Measurements from ENCODE around the gene VTN. TPM values are rescaled to one million over a fixed set of nuclear protein-coding genes. Genes with fewer than 3 reads are reported as not detected.

VTN gene
- under 1 TPM in 1 of 2 experiments, not detected in 1; 0.15 TPM for total RNA-seq

- DNase-seq, result no peak
- peak within 1 kb of the TSS; percentile 77 for H3K27ac Mint-ChIP-seq
- no peaks in the 10 kb centered on the region for H3K27me3 Mint-ChIP-seq
- no peaks in the 10 kb centered on the region for H3K36me3 Mint-ChIP-seq (ENCODE audit: low read depth)
- ChIA-PET POLR2A (interaction anchor here (1.6 to 7.6 kb wide), 5 partner anchors 9 to 35 kb away, joined by 7 to 80 read pairs (median 18); partner anchors contain the start of genes IFT20, POLDIP2 and TNFAIP1), CTCF (interaction anchor here (0.8 to 1.7 kb wide), 2 partner anchors 13 to 528 kb away, joined by 3 to 7 read pairs; partner anchors contain the start of gene POLDIP2)
- peaks cover 23% of the 10 kb centered on the region for H3K4me1 Mint-ChIP-seq
- H3K4me3 Mint-ChIP-seq, result peak within 1 kb of the TSS; percentile 90
- no peaks in the 10 kb centered on the region for H3K9me3 Mint-ChIP-seq
Observed at GRCh38 chr17:28370035-28370743, at the start of gene VTN. VTN (minus strand) TSS chr17:28370307; CDS start chr17:28370203, 104 bp downstream.

DNA sequence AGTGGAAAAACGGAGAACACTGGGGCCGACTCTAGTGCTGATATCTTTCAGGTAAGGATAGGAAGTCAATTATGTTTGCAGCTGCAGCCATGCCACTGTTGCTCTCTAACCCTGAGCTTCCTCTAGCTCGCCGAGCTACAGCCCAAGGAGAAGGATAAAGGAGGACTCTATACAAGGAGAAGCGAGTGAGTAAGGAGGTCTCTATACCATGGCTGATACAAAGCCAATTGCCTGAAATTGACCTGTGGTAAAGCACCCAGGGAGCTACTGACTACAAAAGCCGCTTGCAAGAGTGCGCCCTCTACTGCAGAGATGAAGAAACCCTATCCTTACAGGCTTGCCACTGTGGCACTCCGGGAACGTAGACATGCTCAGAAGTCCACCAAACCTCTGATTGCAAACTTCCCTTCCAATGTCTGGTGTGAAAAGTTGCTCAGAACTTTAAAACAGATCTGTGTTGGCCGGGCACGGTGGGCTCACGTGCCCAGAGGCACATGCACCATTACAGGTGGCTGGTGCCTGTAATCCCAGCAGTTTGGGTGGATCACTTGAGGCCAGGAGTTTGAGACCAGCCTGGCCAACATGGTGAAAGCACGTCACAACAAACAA, 46.7 kb upstream of the VTN start:
- H3K36me3 Mint-ChIP-seq (ENCODE audit: low read depth), result no peaks in the 10 kb centered on the region
- ChIA-PET POLR2A (interaction anchor here (1.5 kb wide), 2 partner anchors 59 to 81 kb away, joined by 4 to 8 read pairs; partner anchors contain the start of genes POLDIP2 and TNFAIP1), CTCF (interaction anchor here (0.5 to 2.0 kb wide), 30 partner anchors 8 to 356 kb away, joined by 3 to 13 read pairs (median 4); partner anchors contain the start of genes IFT20 and TNFAIP1)
- peaks cover 22% of the 10 kb centered on the region for H3K27me3 Mint-ChIP-seq
- H3K4me1 Mint-ChIP-seq, result no peaks in the 10 kb centered on the region
- peak; percentile 62 for DNase-seq
- H3K27ac Mint-ChIP-seq, result no peak overlapping the region
- H3K9me3 Mint-ChIP-seq, result no peaks in the 10 kb centered on the region
- no peak overlapping the region for H3K4me3 Mint-ChIP-seq

DNA sequence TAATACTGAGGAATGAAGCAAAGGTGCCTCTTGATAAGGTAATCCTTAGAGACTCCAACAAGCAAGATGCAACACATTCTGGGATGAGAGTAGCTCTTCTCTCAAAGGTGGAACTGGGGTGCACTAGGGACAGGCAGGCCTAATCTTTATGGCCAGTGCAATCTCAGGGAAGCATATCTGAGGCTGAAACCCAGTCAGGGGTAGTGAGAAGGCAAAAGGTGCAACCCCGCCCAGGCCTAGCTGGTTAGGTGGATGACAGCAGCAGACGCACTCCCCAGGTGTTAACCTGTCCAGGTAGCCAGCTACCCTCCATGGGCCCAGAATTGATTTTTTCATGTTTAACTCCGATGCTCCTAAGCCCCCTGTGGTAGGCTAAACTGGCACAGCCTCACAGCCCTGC, 45.8 kb upstream of the VTN start:
- ChIA-PET CTCF (interaction anchor here (0.9 to 2.0 kb wide), 17 partner anchors 8 to 139 kb away, joined by 3 to 13 read pairs (median 4); partner anchors contain the start of genes IFT20 and TNFAIP1), POLR2A (no interaction called here)
- Mint-ChIP-seq H3K27me3 (peaks cover 24% of the 10 kb centered on the region), H3K27ac (no peak overlapping the region), H3K9me3 (no peaks in the 10 kb centered on the region), H3K36me3 (ENCODE audit: low read depth) (no peaks in the 10 kb centered on the region), H3K4me1 (no peaks in the 10 kb centered on the region), H3K4me3 (no peak overlapping the region)
- DNase-seq, result no peak

DNA sequence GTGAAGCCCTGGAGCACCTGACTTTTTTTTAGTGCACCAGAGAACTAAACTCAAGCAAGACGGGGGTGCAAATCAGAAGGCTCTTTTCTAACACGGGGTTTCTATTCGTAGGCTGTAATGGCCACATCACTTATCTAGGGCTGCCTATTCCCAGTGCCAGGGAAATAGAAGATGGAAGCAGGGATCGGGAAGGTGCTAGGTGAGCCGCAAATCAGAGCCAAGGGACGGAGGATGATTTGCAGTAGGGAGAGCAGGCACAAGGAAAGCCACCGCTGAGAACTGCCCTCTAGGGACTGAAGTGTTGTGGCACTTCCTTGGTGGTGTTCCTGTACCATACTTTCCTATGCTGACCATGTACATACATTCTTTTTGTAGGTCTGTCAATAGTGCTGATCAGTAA, 43.7 kb upstream of the VTN start:
- DNase-seq, result no peak
- CTCF ChIA-PET, result no interaction called here
- no peak overlapping the region for H3K27ac Mint-ChIP-seq
- POLR2A ChIA-PET, result interaction anchor here (1.5 kb wide), 1 partner anchor 27 kb away, joined by 4 read pairs; no protein-coding TSS in a partner anchor
- peaks cover 17% of the 10 kb centered on the region for H3K27me3 Mint-ChIP-seq
- H3K4me3 Mint-ChIP-seq, result no peak overlapping the region
- H3K36me3 Mint-ChIP-seq (ENCODE audit: low read depth), result no peaks in the 10 kb centered on the region
- no peaks in the 10 kb centered on the region for H3K9me3 Mint-ChIP-seq
- no peaks in the 10 kb centered on the region for H3K4me1 Mint-ChIP-seq

DNA sequence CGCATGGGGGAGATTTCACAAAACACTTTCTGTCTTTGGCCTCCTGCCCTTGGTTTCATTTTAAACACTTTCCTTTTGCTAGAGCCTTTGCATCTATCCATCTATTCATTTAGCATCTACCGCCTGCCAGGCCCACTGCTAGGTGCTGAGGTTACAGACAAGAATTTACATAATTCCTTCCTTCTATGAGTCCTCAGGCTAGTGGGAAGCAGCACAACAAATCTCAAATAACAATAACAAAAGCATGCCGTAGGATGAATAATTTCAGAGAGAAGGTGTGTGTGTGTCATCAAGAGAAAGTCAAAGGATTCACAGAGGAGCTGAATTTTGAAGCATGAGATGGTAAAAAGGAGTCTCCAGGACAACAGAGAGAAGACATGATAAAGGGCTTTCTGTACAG, 42.0 kb upstream of the VTN start:
- no peak overlapping the region for H3K4me3 Mint-ChIP-seq
- H3K9me3 Mint-ChIP-seq, result no peaks in the 10 kb centered on the region
- no peak for DNase-seq
- H3K27ac Mint-ChIP-seq, result no peak overlapping the region
- no peaks in the 10 kb centered on the region for H3K36me3 Mint-ChIP-seq (ENCODE audit: low read depth)
- H3K27me3 Mint-ChIP-seq, result peaks cover 24% of the 10 kb centered on the region
- ChIA-PET POLR2A (no interaction called here), CTCF (no interaction called here)
- no peaks in the 10 kb centered on the region for H3K4me1 Mint-ChIP-seq

GRCh38 chr17:28407974-28408306, 37.8 kb upstream of the VTN start:
- POLR2A ChIA-PET, result no interaction called here
- H3K36me3 Mint-ChIP-seq (ENCODE audit: low read depth), result no peaks in the 10 kb centered on the region
- peaks cover 5% of the 10 kb centered on the region for H3K4me1 Mint-ChIP-seq
- H3K4me3 Mint-ChIP-seq, result no peak overlapping the region
- no peaks in the 10 kb centered on the region for H3K9me3 Mint-ChIP-seq
- no peak overlapping the region for H3K27ac Mint-ChIP-seq
- peaks cover 18% of the 10 kb centered on the region for H3K27me3 Mint-ChIP-seq
- no peak for DNase-seq
- CTCF ChIA-PET, result interaction anchor here (1.6 kb wide), 1 partner anchor 8 kb away, joined by 4 read pairs; no protein-coding TSS in a partner anchor

DNA sequence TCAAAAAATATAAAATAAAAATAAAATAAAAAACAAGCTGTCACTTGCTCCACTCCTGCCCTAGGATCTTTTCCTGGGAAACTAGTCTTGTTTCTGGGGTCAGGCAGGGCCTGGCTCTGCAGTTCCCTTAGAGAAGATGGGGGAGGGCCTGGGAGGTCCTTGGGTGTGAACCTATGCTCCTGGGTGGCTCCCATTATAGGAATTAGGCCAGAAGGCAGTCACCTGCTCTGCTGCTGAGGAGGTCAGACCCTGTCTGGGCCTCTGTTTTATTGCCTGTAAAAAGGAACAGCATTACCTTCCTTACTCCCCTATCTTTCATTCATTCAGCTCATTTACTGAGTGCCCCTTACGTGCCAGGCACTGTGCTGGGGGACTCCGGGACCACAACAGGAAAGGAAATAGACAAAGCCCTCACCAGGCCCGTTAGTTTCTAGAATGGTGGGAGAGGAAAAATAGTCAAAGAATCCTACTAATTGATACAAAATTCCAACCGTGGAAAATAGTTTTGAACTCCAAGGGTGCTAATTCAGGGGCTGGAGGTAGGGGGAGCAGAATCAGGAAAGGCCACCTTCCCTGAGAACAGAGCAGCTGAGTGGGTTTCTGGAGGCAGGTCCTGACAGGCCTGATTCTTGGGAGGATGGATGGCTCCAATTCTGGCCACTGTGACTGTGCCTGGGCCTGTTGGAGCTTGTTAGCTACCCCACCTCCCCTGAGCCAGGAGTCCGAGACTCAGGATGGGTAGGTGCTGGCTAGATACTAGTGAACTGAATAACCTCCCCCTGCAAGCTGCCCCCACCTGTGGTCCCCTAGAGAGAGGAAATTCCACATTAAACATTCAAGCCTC, 37.2 kb upstream of the VTN start:
- ChIA-PET POLR2A (no interaction called here), CTCF (interaction anchor here (1.6 kb wide), 1 partner anchor 9 kb away, joined by 4 read pairs; no protein-coding TSS in a partner anchor)
- Mint-ChIP-seq H3K4me1 (peaks cover 5% of the 10 kb centered on the region), H3K27me3 (peaks cover 17% of the 10 kb centered on the region), H3K36me3 (ENCODE audit: low read depth) (no peaks in the 10 kb centered on the region), H3K9me3 (no peaks in the 10 kb centered on the region), H3K27ac (no peak overlapping the region), H3K4me3 (no peak overlapping the region)
- no peak for DNase-seq

GRCh38 chr17:28406473-28406814, 36.3 kb upstream of the VTN start:
- Mint-ChIP-seq H3K9me3 (no peaks in the 10 kb centered on the region), H3K4me1 (peaks cover 13% of the 10 kb centered on the region), H3K4me3 (peak overlapping the region; percentile 49), H3K27ac (no peak overlapping the region), H3K36me3 (ENCODE audit: low read depth) (no peaks in the 10 kb centered on the region), H3K27me3 (peaks cover 11% of the 10 kb centered on the region)
- POLR2A ChIA-PET, result interaction anchor here (1.4 kb wide), 1 partner anchor 11 kb away, joined by 6 read pairs; no protein-coding TSS in a partner anchor
- DNase-seq, result no peak
- CTCF ChIA-PET, result no interaction called here

DNA sequence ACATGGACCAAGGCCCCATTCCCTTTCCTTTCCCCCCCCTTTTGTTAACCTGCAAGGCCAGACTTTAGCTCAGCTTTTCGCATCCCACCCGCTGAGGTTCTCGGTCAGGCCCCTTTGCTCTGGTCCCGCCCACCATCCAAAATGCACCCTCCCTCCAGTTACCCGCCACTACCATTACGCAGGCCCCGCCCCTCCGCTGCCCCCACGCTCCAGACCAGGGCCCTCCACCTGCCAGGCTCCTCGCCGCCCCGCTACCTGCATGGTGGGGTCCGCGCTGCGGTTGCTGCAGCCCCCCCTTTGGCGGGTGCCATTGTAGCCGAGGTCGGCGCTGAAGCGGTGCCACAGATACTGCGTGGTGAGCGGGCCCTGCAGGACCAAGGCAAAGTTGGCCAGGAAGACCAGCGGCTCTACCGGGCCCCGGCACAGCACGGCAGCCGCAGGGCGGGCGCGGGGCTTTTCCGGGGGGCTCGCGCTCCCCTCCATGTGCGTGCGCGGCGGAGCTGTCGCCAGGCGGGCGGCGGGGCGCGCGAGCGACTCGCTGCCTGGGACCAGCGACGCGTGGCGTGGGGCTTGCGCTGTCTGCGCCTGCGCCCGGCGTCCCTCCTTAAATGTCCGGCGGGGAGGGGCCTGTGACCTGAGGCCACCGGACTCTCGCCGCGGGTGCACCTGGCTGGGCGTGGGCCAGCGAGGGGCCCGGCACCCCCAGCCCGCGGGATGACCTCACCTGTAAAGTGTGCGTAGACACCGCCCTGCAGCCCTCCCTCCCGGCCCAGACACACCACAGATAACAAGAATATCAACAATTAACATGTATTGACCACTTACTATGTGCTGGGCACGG, 35.7 kb upstream of the VTN start, which contains the start of gene SLC46A1:
SLC46A1 (minus strand) TSS at position 581 of the 841 bp plus-strand sequence; CDS start at position 483, 98 bp downstream.
- Mint-ChIP-seq H3K4me1 (peaks cover 13% of the 10 kb centered on the region), H3K9me3 (no peaks in the 10 kb centered on the region), H3K4me3 (peak within 1 kb of the TSS; percentile 66), H3K36me3 (ENCODE audit: low read depth) (no peaks in the 10 kb centered on the region), H3K27me3 (peaks cover 11% of the 10 kb centered on the region), H3K27ac (no peak within 1 kb of the TSS)
- DNase-seq, result peak; percentile 29
- POLR2A ChIA-PET, result interaction anchor here (1.4 to 1.9 kb wide), 2 partner anchors 10 to 21 kb away, joined by 6 to 11 read pairs; no protein-coding TSS in a partner anchor
- CTCF ChIA-PET, result no interaction called here

DNA sequence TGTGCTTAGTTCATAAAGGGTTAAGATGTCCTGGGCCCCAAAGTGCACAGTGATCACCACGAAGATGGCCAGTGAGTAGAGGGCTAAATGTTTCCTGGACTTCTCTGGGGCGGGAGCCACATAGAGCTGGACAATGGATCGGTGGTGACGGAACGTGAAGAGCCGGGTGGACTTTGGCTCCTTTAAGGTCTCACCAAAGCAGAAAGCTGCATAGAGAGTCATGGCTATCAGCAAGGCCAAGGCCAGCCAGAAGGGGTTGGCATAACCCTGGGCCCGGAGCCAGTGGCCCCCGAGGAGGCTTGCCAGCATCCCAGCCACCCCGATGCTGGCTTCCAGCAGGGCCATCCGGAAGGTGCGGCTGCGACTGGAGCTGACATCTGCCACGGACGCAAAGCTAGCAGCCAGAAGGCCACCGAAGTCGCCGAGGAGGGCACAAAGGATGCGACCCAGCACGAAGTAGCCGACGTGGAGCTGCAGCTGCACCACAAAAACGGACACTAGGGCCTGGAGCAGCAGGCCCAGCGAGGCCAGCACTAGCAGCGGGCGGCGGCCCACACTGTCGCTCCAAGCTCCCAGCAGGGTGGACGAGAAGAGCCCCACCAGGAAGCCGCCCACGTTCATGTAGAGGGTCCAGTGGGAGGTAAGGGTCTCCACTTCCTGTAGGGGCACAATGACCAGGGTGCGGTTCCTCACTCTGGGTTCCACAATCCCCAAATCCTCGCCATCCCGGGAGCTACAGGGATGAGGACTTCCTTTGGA, 34.9 kb upstream of the VTN start:
- CTCF ChIA-PET, result interaction anchor here (1.4 kb wide), 1 partner anchor 12 kb away, joined by 9 read pairs; no protein-coding TSS in a partner anchor
- Mint-ChIP-seq H3K36me3 (ENCODE audit: low read depth) (no peaks in the 10 kb centered on the region), H3K4me3 (peak overlapping the region; percentile 66), H3K27me3 (peaks cover 11% of the 10 kb centered on the region), H3K27ac (no peak overlapping the region), H3K4me1 (peaks cover 13% of the 10 kb centered on the region), H3K9me3 (no peaks in the 10 kb centered on the region)
- POLR2A ChIA-PET, result interaction anchor here (1.4 to 1.9 kb wide), 2 partner anchors 9 to 20 kb away, joined by 6 to 11 read pairs; no protein-coding TSS in a partner anchor
- no peak for DNase-seq

DNA sequence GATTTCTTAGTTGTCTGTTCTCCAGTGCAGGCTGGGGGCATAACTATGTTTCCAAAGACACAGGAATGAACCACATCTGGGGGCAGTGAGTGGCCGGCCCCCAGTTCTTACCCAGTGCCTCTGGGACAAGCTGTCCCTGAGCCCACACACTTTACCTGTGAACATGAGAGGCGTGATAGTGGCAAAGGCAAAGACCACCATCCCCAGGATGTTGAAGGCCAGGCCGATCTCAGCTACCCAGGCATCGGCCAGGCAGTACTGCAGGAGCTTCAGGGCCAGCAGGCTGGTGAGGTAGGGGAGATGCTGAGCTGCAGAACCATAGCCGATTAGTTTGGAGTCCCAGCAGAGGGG, 34.3 kb upstream of the VTN start:
- peaks cover 13% of the 10 kb centered on the region for H3K4me1 Mint-ChIP-seq
- H3K27me3 Mint-ChIP-seq, result peaks cover 11% of the 10 kb centered on the region
- no peak overlapping the region for H3K27ac Mint-ChIP-seq
- H3K9me3 Mint-ChIP-seq, result no peaks in the 10 kb centered on the region
- CTCF ChIA-PET, result interaction anchor here (1.4 kb wide), 1 partner anchor 12 kb away, joined by 9 read pairs; no protein-coding TSS in a partner anchor
- POLR2A ChIA-PET, result interaction anchor here (1.9 kb wide), 1 partner anchor 20 kb away, joined by 11 read pairs; no protein-coding TSS in a partner anchor
- no peak for DNase-seq
- H3K36me3 Mint-ChIP-seq (ENCODE audit: low read depth), result no peaks in the 10 kb centered on the region
- H3K4me3 Mint-ChIP-seq, result peak overlapping the region; percentile 16
